ENCODE data around the gene CCDC184. TPM values are rescaled to one million over a fixed set of nuclear protein-coding genes. Genes with fewer than 3 reads are reported as not detected.

The CCDC184 gene
- total RNA-seq, 3 donors from 2014 or later = 0.20 to 2.4 (median 0.41) TPM

DNA sequence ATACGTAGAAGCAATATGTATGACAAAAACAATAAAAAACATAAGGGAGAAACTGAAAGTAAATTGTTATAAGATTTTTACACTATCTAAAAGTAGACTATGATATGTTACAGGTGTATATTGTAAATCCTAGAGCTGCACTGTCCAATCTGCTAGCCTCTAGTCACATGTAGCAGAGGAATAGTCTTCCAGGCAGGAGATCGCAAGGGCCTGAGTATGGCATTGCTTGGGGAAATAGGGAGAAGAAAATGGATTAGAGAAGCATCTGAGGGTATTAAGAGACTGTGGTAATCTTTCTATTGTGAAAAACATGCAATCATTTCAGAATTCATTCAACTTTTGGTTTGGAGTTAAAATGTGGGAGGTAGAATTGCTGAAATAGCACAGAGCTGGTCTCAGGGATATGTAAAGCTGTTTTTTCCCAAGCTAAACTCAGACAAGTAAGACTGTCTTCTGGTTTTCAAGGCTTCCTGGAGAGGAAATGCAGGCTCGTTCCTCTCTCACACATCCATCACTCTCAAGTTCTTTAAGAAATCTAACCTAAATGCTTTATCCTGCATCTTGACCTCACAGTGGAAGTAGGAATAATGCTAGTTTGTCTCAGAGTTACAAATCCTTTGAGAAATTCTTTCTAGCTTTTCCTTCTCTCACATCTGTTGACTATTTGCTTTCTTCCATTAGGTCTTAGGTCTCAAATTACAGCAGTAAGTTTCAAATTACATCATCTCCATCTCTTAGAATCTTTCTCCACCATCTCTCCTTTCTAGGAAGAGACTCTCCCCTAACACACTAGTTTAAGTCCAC lies 7.6 kb upstream of the CCDC184 start:
- Histone ChIP-seq H3K36me3 (ENCODE audit: low read depth) (no peaks in the 10 kb centered on the region), H3K4me1 (ENCODE audit: low read depth) (no peaks in the 10 kb centered on the region), H3K4me3 (no peak overlapping the region), H3K9me3 (no peaks in the 10 kb centered on the region)
- DNase-seq (no peak), ATAC-seq (no peak)
- TF ChIP-seq, protein P1, sequence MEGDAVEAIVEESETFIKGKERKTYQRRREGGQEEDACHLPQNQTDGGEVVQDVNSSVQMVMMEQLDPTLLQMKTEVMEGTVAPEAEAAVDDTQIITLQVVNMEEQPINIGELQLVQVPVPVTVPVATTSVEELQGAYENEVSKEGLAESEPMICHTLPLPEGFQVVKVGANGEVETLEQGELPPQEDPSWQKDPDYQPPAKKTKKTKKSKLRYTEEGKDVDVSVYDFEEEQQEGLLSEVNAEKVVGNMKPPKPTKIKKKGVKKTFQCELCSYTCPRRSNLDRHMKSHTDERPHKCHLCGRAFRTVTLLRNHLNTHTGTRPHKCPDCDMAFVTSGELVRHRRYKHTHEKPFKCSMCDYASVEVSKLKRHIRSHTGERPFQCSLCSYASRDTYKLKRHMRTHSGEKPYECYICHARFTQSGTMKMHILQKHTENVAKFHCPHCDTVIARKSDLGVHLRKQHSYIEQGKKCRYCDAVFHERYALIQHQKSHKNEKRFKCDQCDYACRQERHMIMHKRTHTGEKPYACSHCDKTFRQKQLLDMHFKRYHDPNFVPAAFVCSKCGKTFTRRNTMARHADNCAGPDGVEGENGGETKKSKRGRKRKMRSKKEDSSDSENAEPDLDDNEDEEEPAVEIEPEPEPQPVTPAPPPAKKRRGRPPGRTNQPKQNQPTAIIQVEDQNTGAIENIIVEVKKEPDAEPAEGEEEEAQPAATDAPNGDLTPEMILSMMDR (IDR thresholded peaks at IDR 0.05) = no peak
- intact Hi-C loops (cut with DNase I, micrococcal nuclease) = no loop called here

DNA sequence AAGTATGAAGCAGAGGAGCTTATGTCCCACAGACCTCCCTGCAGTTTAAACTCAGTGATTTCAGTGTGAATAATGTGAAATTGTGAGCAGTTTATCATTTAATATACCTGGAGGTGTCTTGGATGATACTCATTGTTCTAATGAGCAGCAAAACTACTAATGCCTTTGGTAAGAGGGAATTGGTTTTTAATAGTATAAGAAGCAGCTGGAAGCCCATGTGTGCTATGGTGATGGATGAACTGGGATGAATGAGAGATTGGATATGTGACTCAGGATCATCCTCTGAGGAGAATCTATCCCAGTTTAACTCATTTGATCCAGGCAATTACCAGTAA lies 7.1 kb upstream of the CCDC184 start:
- TF ChIP-seq, protein P1 (IDR thresholded peaks at IDR 0.05) = no peak
- Histone ChIP-seq H3K36me3 (ENCODE audit: low read depth) (no peaks in the 10 kb centered on the region), H3K4me3 (no peak overlapping the region), H3K4me1 (ENCODE audit: low read depth) (no peaks in the 10 kb centered on the region), H3K9me3 (no peaks in the 10 kb centered on the region)
- intact Hi-C loops (cut with DNase I, micrococcal nuclease) = no loop called here
- ATAC-seq = no peak
- no peak for DNase-seq

DNA sequence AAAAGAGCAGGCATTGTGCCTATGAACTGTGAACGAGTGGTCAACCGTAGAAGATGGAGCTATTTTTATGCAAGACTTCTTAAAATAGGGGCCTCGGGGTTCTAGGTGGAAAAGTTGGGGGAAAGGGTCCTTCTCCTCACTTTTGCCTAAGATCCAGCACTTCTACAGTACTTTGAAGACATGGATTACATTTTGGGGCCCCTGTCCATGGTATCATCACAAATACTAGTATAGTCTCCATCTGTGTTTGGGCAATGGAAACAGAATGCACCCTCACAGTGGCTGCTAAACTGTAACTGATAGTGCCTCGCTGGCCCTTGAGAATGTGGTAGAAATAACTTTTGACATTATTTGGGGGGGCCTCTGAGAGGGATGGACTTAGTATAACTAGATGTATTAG lies 5.5 kb upstream of the CCDC184 start:
- no peaks in the 10 kb centered on the region for H3K36me3 ChIP-seq (ENCODE audit: low read depth)
- no peaks in the 10 kb centered on the region for H3K4me1 ChIP-seq (ENCODE audit: low read depth)
- intact Hi-C loops (cut with DNase I, micrococcal nuclease) = no loop called here
- no peaks in the 10 kb centered on the region for H3K9me3 ChIP-seq
- ATAC-seq = no peak
- TF ChIP-seq, protein P1 (IDR thresholded peaks at IDR 0.05) = no peak
- no peak overlapping the region for H3K4me3 ChIP-seq
- no peak for DNase-seq

DNA sequence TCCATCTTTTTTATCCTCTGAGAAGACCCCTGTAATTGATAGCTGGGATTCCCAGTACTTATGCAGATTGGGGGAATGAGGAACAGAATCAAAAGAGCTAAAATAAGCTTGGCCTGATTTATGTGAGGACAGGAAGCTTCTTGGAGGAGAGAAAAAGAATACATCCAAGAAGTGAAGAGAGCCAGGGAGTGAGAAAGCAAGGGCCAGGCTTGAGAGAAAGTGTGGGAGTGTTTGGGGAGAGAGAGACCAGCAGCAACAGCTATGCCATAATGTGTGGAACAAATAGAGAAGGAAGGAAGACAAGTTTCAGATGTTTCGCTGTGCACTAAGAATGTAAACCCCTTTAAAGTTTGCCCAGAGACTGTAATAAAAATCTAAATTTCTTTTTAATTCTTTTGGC lies 4.0 kb upstream of the CCDC184 start:
- intact Hi-C loops (cut with DNase I, micrococcal nuclease) = no loop called here
- Histone ChIP-seq H3K4me1 (ENCODE audit: low read depth) (peaks cover 3% of the 10 kb centered on the region), H3K4me3 (no peak overlapping the region), H3K36me3 (ENCODE audit: low read depth) (no peaks in the 10 kb centered on the region), H3K9me3 (no peaks in the 10 kb centered on the region)
- DNase-seq (no peak), ATAC-seq (no peak)
- TF ChIP-seq, protein P1 (IDR thresholded peaks at IDR 0.05) = no peak

DNA sequence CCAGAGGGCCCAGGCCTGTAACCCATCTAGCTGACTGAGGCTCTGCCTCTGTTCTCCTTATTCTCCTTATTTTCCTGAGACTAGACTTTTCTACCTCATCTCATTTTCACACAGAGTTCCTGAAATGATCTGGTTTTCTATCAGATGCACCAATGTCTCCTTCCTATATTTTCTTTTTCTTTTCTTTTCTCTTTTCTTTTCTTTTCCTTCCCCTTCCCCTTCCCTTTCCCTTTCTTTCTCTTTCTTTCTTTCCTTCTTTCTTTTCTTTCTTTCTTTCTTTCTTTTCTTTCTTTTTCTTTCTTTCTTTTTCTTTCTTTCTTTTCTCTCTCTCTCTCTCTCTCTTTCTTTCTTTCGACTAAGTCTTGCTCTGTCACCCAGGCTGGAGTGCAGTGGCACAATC lies 3.0 kb upstream of the CCDC184 start:
- DNase-seq (no peak), ATAC-seq (no peak)
- TF ChIP-seq, protein P1 (IDR thresholded peaks at IDR 0.05) = no peak
- H3K36me3 ChIP-seq (ENCODE audit: low read depth) = no peaks in the 10 kb centered on the region
- peaks cover 3% of the 10 kb centered on the region for H3K4me1 ChIP-seq (ENCODE audit: low read depth)
- H3K9me3 ChIP-seq = no peaks in the 10 kb centered on the region
- H3K4me3 ChIP-seq = no peak overlapping the region
- intact Hi-C loops (cut with DNase I, micrococcal nuclease) = no loop called here

All from mucosa of descending colon (tissue), 3 donors.